HuH-7.5 (cell line): ENCODE results near the gene DMGDH.

Experiments
- DNase-seq: peaks from one replicate; pipeline ENCODE4 v3.0.0; 2011; ENCODE audit warnings: low spot score

DMGDH gene

DNA sequence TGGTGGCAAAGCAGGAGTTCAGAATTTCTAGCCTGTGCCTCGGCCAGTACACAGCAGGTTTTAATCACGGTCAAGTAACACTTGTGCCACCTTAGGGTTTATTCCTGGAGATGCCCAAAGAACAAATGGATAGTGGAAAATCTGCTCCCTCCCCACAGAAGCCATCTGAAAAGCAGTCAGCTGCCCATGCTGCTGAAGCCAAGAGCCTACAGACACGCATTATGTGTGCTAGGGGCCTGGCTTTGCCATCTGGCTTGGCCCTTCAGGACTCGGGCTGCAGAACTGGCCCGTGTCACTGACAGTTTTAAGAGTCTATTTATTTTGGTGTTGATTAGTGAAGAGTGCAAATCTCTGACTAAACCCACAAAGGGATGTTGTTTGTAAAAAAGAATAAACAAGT lies 95.5 kb downstream of the DMGDH start:
- no peak for DNase-seq

DNA sequence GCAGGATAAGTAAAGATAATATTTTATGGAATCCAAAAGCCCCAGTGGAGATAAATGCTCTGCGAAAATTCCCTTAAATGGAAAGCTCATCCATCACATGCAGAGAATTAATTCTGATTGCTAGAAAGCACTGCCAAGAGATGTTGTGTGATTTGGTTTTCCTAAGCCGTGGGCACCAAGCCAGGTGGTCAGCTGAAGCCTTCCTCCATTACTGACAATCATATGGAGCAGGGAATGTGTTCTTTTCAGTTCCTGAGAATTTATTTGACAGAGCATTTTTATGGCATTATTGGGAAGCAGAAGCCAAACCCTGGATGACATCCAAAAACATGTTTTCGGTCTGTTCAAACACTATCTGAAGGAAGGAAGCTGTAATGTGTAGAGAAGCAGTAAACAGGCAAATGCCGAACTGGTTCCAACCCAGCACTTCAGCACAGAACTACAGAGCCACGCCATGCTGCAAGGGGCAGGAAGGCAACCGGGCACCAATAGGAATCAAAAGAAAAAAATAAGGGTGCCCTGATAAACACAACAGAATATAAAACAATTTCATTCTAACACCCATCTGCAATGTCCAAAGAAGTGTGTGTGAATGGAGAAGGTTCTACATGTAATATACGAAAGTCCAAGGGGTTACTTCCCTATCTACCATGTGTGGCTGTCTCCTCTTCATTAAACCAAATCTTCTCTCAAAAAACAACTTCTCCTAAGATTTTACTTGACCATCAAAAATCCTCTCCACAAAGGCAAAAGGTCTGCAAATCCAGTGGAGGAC lies 96.6 kb downstream of the DMGDH start:
- DNase-seq, result no peak

DNA sequence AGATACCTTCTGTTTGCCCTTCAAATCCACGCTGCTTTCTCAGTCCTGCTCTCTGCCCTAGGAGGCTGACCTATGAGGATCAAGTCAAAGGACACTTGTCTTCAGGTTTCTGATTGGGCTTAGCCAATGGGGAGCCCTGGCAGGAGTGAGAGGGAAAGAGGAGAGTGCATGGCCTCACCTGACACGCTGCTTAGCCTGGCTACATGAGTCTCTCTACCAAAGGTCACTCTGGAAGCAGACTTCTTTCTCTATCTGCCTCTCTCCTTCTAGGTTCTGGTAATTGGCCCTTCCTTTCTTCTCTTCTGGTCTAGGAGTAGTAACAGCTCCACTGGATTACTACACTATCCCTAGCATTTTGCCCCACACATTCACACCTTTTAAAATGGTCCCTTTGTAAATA lies 97.5 kb downstream of the DMGDH start:
- no peak for DNase-seq

DNA sequence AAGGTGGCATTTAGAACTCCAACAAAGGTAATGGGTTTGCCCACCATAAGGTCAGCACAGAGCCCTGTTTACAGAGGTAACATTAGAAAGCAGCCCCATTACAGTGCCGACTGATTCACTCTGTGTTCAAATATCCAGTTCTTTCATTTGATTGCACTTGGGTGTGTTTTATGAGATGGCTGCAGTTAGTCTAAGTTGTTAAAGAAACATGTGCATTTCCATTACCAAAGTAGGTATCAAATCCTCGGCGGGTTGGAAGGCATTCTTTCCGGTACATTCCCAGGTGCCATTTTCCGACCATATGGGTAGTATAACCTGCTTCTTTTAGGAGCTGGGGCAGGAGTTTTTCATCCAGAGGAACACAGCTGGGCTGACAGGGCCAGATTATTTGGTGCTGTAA lies 100.7 kb downstream of the DMGDH start:
- no peak for DNase-seq

DNA sequence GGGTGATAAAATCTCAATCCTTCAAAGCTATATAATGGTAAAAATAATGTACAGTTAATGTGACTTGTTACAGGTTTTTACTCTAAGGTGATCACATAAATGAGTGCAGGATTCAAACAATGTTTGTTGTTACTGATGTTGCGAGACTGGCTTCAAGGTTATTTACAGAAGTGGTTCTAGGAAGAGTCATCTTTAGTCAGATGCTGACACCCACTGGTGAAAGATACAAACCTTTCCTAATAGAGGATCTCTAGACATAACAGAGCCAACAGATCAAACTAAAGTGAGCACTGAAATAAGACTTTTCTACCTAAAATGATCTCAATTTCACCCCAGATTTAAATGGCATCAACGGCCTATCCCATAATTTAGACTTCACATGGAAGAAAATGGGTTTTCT lies 104.6 kb downstream of the DMGDH start:
- no peak for DNase-seq

DNA sequence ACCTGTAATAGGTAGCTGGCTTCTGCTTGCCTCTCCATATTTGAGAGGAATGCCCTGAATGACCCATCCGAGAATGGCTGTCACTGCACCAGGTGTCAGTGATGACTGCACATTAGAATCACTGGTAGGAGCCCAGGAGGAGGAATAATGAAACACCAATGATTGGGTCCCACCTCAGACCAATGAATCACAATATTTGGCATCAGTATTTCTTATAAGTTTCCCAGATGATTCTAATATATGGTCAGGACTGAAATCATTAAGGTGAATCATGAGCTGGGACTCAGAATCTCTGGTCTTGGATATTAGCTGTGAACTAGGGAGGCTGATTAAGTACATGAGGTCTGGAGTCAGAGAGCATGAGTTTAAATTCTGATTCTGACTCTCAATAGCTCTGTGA lies 107.7 kb downstream of the DMGDH start:
- no peak for DNase-seq

DNA sequence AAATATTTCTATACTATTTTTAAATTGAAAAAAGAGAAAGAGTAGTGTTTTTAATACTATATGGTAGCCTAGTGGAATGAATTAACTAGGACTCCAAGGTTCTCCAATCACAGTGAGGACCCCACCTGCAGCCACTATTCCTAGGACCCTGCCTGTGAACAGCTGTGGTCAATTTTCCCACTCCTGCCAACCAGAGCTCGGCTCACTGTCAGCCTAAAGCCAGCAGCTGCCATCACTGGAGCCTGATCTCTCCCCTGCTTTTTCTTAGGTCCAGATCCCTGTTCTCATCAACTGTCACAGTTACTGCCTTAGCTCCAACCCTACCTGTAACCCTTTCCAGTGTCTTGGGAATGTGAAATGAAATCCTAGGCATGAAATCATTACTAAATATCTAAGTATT lies 109.7 kb downstream of the DMGDH start:
- no peak for DNase-seq

DNA sequence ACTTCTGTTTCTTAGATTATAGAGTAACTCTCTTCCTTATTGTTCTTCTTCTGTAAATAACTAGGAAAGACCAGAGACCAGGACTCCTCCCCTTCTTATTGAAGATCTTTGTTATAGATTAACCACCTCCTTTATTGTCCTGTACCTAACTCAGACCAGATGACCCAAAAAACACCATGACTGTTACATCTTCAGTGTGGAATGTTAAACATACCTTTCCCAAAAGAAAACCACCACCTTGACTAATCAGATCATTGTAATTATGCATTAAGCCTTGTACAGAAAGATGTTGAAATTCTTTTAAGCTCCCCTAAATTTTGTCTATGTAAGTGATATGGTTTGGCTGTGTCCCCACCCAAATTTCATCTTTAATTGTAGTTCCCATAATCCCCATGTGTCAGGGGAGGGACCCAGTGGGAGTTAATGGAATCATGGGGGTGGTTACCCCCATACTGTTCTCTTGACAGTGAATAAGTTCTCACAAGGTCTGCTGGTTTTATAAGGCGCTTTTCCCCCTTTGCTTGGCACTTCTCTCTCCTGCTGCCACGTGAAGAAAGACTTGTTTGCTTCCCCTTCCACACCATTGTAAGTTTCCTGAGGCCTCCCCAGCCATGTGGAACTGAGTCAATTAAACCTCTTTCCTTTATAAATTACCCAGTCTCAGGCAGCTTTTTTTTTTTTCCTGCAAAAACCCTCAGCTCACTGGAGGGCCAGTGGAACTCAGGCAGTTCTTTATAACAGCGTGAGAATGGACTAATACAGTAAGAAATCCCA lies 110.6 kb downstream of the DMGDH start:
- no peak for DNase-seq

DNA sequence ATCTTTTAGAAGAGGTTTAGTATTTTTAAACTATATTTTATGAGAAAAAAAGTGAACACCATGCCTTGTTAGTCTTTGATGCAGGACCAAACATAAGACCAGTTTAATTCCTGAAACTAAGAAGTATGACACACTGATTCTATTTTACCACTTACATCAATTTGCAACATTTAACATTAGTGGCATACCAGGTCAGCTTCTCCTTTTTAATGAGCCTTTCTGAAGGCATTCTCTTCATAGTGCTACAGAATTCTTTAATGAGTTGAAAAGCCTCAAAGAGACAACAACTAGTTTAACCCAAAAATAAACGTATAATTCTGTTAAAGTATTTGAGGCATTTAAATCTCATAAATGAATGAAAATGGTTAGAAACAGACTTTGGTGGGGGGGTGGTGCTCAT lies 112.6 kb downstream of the DMGDH start:
- no peak for DNase-seq

DNA sequence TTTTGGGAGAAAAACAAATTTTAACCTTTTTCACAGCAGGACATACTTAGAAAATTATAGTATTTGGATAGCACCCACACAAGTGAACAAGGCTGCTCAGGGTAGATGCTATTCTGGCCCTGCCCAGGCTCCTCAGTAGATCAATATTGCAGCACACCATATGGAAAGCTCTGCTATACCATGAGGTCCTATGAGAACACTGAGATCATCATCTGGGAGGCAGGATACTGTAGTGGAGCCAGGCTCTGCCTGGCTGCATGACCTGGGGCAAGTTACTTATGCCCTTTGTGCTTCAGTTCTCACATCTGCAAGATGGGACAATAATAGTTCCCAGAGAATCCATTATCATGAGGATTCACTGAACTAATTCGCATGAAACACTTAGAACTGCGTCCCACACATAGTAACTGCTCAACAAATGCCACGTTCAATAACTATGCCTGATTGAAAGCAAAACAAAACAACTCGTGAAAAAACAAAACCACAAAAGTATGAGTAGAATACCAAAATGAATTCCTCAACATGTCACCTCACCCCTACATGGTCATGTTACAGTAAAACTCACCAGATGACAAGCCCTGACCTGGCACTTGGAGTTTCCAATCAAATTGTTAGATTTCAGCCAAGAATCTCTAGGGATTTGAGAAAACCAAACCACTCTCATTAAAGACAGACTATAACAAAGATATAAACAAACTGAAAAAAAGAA lies 116.2 kb downstream of the DMGDH start:
- DNase-seq, result no peak
